ENCODE results near the gene TRAPPC12.
"Not testable (repeated sequence)": the region's sequence is repeated elsewhere in the genome, so short reads cannot be mapped to it uniquely, and the experiment has no call there.

TRAPPC12 gene

GRCh38 chr2:3449086-3449485 is 69.6 kb downstream of the TRAPPC12 start:
- TF ChIP-seq CTCF (conservative IDR thresholded peaks at IDR 0.05; ENCODE audit: low read length), result no peak
- DNase-seq (ENCODE audit: low read depth), result no peak
- H3K4me3 ChIP-seq (ENCODE audit: low read length), result no peak overlapping the region

GRCh38 chr2:3449936-3450335 is 70.4 kb downstream of the TRAPPC12 start:
- no peak for TF ChIP-seq CTCF (conservative IDR thresholded peaks at IDR 0.05; ENCODE audit: low read length)
- DNase-seq (ENCODE audit: low read depth), result no peak
- no peak overlapping the region for H3K4me3 ChIP-seq (ENCODE audit: low read length)

GRCh38 chr2:3450385-3451010 is 71.0 kb downstream of the TRAPPC12 start:
- no peak for DNase-seq (ENCODE audit: low read depth)
- TF ChIP-seq CTCF (conservative IDR thresholded peaks at IDR 0.05; ENCODE audit: low read length), result no peak

GRCh38 chr2:3451169-3451568 is 71.7 kb downstream of the TRAPPC12 start:
- TF ChIP-seq CTCF (conservative IDR thresholded peaks at IDR 0.05; ENCODE audit: low read length), result no peak
- DNase-seq (ENCODE audit: low read depth), result no peak

More at GRCh38 chr2:3450385-3451010, 71.0 kb downstream of the TRAPPC12 start:
- no peak overlapping the region for H3K4me3 ChIP-seq (ENCODE audit: low read length)

GRCh38 chr2:3451926-3452671 is 72.6 kb downstream of the TRAPPC12 start:
- DNase-seq (ENCODE audit: low read depth), result no peak
- no peak overlapping the region for H3K4me3 ChIP-seq (ENCODE audit: low read length)

More at GRCh38 chr2:3451169-3451568, 71.7 kb downstream of the TRAPPC12 start:
- H3K4me3 ChIP-seq (ENCODE audit: low read length), result no peak overlapping the region

GRCh38 chr2:3453190-3453999 is 73.9 kb downstream of the TRAPPC12 start:
- no peak for DNase-seq (ENCODE audit: low read depth)
- no peak for TF ChIP-seq CTCF (conservative IDR thresholded peaks at IDR 0.05; ENCODE audit: low read length)
- H3K4me3 ChIP-seq (ENCODE audit: low read length), result no peak overlapping the region

More at GRCh38 chr2:3451926-3452671, 72.6 kb downstream of the TRAPPC12 start:
- no peak for TF ChIP-seq CTCF (conservative IDR thresholded peaks at IDR 0.05; ENCODE audit: low read length)

- not testable (repeated sequence) for DNase-seq (ENCODE audit: low read depth)
Measured at GRCh38 chr2:3454005-3454404, 74.5 kb downstream of the TRAPPC12 start.

More at GRCh38 chr2:3454005-3454404, 74.5 kb downstream of the TRAPPC12 start:
- not testable (repeated sequence) for H3K4me3 ChIP-seq (ENCODE audit: low read length)

All from AG10803 (cell line).